ENCODE results near the gene CCDC142. TPM values are rescaled to one million over a fixed set of nuclear protein-coding genes. Genes with fewer than 3 reads are reported as not detected.

Gene CCDC142
- total and polyA plus RNA-seq, 4 donors: 5.1 to 28.3 (median 10.8) TPM

DNA sequence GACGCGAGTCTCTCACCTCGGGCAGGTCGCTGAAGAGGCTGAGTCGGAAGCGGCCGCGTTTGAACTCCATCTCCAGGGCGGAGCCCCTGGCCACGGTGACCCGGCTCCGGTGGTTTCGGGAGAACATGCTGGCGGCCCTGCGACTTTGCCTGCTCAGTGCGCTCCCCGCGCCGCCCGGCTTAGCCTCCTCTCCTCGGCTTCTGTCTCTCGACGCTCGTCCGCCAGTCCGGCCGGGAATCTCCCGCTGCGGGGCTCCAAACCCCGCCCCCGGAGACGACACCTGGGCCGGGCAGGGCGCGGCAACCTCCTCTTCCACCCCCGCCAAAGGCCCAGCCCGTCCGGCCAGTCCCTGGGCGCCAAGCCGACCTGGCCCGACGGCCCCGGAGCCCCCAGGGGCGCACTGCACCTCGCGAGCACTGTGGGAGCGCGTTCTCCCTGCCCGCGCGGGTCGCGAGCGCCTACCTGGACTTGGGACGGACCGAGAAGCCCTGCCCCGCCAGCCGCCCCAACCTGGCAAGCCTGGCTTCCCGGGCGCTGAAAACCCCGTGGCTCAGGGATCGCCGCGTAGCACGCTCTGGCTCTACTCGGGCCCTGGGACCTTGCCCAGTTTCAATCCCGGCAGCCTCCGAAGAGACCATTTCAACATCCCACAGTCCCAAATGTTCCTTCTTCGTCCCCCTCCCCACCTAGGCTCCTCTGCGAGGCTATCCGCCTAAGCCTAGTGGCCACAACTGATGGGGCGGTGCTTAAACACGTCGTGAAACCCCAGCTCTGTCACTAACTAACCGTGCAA is 40.9 kb downstream of the CCDC142 start, which contains the start of gene RTKN (continued):
- TF ChIP-seq FOXA2 (IDR thresholded peaks at IDR 0.05) (no peak), GABPA (IDR thresholded peaks at IDR 0.05 in 1 of 2, conservative IDR thresholded peaks at IDR 0.05 in 1 of 2) (peak in 1 of 2 donors; percentile 6), SP1 (IDR thresholded peaks at IDR 0.05) (peak; percentile 80), FOXA1 (IDR thresholded peaks at IDR 0.05) (no peak), RAD21 (IDR thresholded peaks at IDR 0.05) (peak in 1 of 2 donors; percentile 44)
- TF ChIP-seq, protein P1, sequence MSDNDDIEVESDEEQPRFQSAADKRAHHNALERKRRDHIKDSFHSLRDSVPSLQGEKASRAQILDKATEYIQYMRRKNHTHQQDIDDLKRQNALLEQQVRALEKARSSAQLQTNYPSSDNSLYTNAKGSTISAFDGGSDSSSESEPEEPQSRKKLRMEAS (IDR thresholded peaks at IDR 0.05): no peak

DNA sequence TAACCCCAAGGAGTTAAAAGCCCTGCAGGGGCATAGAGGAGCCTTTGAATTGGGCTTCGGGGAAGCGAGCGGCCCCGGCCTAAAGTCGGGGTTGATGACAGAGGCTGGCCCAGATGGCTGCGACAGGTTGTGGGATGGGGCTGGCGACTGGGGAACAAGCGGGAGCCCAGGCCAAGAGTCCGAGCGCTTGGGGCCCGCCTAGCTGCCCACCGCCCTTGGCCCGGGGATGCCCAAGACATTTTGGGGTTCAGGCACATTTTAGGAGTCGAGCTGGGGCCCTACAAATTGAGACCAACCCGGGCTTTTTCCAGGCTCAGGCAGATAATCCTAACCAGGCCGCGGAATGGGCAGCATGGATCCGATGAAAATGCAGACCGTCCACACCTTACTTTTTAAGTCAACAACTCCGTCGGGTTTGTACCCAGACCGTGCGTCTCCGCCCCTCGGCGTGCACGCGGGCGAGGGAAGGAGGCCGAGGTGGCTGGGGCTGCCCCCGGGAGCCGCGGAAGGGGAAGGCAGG is 41.6 kb downstream of the CCDC142 start:
- no peaks in the 10 kb centered on the region for H3K36me3 ChIP-seq (ENCODE audit: control insufficient read depth in 4 of 4, insufficient read depth in 3 of 4, low read depth in 1 of 4, low read length in 3 of 4)
- H3K4me3 ChIP-seq (ENCODE audit: low read depth in 1 of 3, low read length in 3 of 3): peak overlapping the region; percentile 79 to 88 (median 80)
- H3K27me3 ChIP-seq (ENCODE audit: control insufficient read depth in 4 of 4, insufficient read depth in 4 of 4, low read length in 3 of 4): no peaks in the 10 kb centered on the region
- 14% methylated on average over 33 of the region's 33 CpGs for WGBS
- DNase-seq (ENCODE audit: low spot score): no peak
- H3K9me3 ChIP-seq (ENCODE audit: control insufficient read depth in 4 of 4, low read length in 3 of 4): no peaks in the 10 kb centered on the region
- no peak for TF ChIP-seq HNF4G (IDR thresholded peaks at IDR 0.05)
- TF ChIP-seq, protein P2, sequence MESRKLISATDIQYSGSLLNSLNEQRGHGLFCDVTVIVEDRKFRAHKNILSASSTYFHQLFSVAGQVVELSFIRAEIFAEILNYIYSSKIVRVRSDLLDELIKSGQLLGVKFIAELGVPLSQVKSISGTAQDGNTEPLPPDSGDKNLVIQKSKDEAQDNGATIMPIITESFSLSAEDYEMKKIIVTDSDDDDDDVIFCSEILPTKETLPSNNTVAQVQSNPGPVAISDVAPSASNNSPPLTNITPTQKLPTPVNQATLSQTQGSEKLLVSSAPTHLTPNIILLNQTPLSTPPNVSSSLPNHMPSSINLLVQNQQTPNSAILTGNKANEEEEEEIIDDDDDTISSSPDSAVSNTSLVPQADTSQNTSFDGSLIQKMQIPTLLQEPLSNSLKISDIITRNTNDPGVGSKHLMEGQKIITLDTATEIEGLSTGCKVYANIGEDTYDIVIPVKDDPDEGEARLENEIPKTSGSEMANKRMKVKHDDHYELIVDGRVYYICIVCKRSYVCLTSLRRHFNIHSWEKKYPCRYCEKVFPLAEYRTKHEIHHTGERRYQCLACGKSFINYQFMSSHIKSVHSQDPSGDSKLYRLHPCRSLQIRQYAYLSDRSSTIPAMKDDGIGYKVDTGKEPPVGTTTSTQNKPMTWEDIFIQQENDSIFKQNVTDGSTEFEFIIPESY (IDR thresholded peaks at IDR 0.05): no peak
- TF ChIP-seq, protein P1 (IDR thresholded peaks at IDR 0.05): no peak
- TF ChIP-seq, protein P3, sequence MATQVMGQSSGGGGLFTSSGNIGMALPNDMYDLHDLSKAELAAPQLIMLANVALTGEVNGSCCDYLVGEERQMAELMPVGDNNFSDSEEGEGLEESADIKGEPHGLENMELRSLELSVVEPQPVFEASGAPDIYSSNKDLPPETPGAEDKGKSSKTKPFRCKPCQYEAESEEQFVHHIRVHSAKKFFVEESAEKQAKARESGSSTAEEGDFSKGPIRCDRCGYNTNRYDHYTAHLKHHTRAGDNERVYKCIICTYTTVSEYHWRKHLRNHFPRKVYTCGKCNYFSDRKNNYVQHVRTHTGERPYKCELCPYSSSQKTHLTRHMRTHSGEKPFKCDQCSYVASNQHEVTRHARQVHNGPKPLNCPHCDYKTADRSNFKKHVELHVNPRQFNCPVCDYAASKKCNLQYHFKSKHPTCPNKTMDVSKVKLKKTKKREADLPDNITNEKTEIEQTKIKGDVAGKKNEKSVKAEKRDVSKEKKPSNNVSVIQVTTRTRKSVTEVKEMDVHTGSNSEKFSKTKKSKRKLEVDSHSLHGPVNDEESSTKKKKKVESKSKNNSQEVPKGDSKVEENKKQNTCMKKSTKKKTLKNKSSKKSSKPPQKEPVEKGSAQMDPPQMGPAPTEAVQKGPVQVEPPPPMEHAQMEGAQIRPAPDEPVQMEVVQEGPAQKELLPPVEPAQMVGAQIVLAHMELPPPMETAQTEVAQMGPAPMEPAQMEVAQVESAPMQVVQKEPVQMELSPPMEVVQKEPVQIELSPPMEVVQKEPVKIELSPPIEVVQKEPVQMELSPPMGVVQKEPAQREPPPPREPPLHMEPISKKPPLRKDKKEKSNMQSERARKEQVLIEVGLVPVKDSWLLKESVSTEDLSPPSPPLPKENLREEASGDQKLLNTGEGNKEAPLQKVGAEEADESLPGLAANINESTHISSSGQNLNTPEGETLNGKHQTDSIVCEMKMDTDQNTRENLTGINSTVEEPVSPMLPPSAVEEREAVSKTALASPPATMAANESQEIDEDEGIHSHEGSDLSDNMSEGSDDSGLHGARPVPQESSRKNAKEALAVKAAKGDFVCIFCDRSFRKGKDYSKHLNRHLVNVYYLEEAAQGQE (IDR thresholded peaks at IDR 0.05): no peak
- TF ChIP-seq RXRA (IDR thresholded peaks at IDR 0.05): no peak
- TF ChIP-seq YY1 (IDR thresholded peaks at IDR 0.05): no peak
- no peak for TF ChIP-seq FOXA1 (IDR thresholded peaks at IDR 0.05)
- no peak for TF ChIP-seq EGR1 (IDR thresholded peaks at IDR 0.05; ENCODE audit: low read depth in 2 of 2)
- no peak for TF ChIP-seq HNF4A (conservative IDR thresholded peaks at IDR 0.05)
- no peak for TF ChIP-seq FOXA2 (IDR thresholded peaks at IDR 0.05)
- TF ChIP-seq GABPA (IDR thresholded peaks at IDR 0.05 in 1 of 2, conservative IDR thresholded peaks at IDR 0.05 in 1 of 2): no peak
- no peak for TF ChIP-seq SP1 (IDR thresholded peaks at IDR 0.05)
- TF ChIP-seq, protein P4, sequence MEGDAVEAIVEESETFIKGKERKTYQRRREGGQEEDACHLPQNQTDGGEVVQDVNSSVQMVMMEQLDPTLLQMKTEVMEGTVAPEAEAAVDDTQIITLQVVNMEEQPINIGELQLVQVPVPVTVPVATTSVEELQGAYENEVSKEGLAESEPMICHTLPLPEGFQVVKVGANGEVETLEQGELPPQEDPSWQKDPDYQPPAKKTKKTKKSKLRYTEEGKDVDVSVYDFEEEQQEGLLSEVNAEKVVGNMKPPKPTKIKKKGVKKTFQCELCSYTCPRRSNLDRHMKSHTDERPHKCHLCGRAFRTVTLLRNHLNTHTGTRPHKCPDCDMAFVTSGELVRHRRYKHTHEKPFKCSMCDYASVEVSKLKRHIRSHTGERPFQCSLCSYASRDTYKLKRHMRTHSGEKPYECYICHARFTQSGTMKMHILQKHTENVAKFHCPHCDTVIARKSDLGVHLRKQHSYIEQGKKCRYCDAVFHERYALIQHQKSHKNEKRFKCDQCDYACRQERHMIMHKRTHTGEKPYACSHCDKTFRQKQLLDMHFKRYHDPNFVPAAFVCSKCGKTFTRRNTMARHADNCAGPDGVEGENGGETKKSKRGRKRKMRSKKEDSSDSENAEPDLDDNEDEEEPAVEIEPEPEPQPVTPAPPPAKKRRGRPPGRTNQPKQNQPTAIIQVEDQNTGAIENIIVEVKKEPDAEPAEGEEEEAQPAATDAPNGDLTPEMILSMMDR (IDR thresholded peaks at IDR 0.05; ENCODE audit: low read depth, low read length, missing input control): no peak
- no peak for TF ChIP-seq RAD21 (IDR thresholded peaks at IDR 0.05)
- TF ChIP-seq, protein P5, sequence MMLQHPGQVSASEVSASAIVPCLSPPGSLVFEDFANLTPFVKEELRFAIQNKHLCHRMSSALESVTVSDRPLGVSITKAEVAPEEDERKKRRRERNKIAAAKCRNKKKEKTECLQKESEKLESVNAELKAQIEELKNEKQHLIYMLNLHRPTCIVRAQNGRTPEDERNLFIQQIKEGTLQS (IDR thresholded peaks at IDR 0.05): no peak
- no peak for TF ChIP-seq TAF1 (conservative IDR thresholded peaks at IDR 0.05)
- no peak for TF ChIP-seq NR2F2 (IDR thresholded peaks at IDR 0.05)
- TF ChIP-seq JUND (IDR thresholded peaks at IDR 0.05): no peak
- H3K4me1 ChIP-seq (ENCODE audit: control insufficient read depth in 4 of 4, insufficient read depth in 4 of 4, low read length in 3 of 4): peaks cover 19 to 60% (median 52%) of the 10 kb centered on the region in 4 donors
- peak overlapping the region; percentile 30 to 71 for H3K9ac ChIP-seq (ENCODE audit: low read depth in 1 of 2, low read length in 2 of 2)
- H3K27ac ChIP-seq (ENCODE audit: low read depth in 1 of 2, low read length in 2 of 2): peak overlapping the region; percentile 92 to 95

Data from liver (tissue), 9 donors.